HCT116 (cell line): ENCODE measurements around the gene GALNT17. TPM values are rescaled to one million over a fixed set of nuclear protein-coding genes. Genes with fewer than 3 reads are reported as not detected.
"Not testable (repeated sequence)": the region's sequence is repeated elsewhere in the genome, so short reads cannot be mapped to it uniquely, and the experiment has no call there.

Source experiments
- ATAC-seq: fragments of 200-7000 bp; cut with Tn5 transposase; 2 replicates; pipeline ENCODE4 v1.9.1; 2020; ENCODE audit warnings: mild to moderate bottlenecking, moderate library complexity
- BruUV-seq: library from RNA; stranded (reverse); fragments of 400-500 nt; replicated peaks from 2 replicates; lab custom pipeline; 2021; lab: Mats Ljungman, UMichigan
- CTCF ChIA-PET: fragments of 300-600 bp; sonication (Branson Sonifier 250); formaldehyde crosslinking; loops from one replicate; lab custom pipeline; 2021; ENCODE audit warnings: antibody characterized with exemption; lab: Charles Lee
- POLR2A ChIA-PET: fragments of 300-600, 350-600 bp; sonication (Branson Sonifier 250); formaldehyde crosslinking; loops from one replicate; lab custom pipeline; 2021; ENCODE audit warnings: antibody characterized with exemption; lab: Charles Lee
- RAD21 ChIA-PET, 2 experiments: fragments of 300-600 bp; sonication (Branson Sonifier 250); formaldehyde crosslinking; loops; one replicate each; lab custom pipeline; 2023; ENCODE audit warnings: low total read pairs in 2 of 2; ENCODE audit not compliant: uncharacterized antibody in 2 of 2, unreplicated experiment in 2 of 2, low non-redundant PET in 1 of 2; lab: Charles Lee
- DNase-seq: peaks from one replicate; pipeline ENCODE4 v3.0.0-alpha.2; 2010; ENCODE audit warnings: low read depth, low spot score
- H2AFZ ChIP-seq: fragments of 200-600 bp; shearing (Covaris generic), sonication (generic); 2 replicates; pipeline ENCODE4 v1.6.1; 2017; ENCODE audit warnings: low read depth, mixed run types, mixed read lengths, antibody characterized with exemption, low read length; ENCODE audit not compliant: poor library complexity, severe bottlenecking
- H3K27ac ChIP-seq: 2 replicates; pipeline ENCODE4 v1.5.1; 2012; ENCODE audit warnings: low read depth, low read length
- H3K27me3 ChIP-seq: fragments of 200-600 bp; sonication (generic); 2 replicates; pipeline ENCODE4 v1.6.1; 2016; ENCODE audit warnings: mixed run types, low read length, mixed read lengths; ENCODE audit not compliant: insufficient read depth
- H3K36me3 ChIP-seq, 2 experiments: fragments of 200-500 bp in 1 of 2; fragments of 200-600 bp in 1 of 2; sonication (Bioruptor generic) in 1 of 2; sonication (generic) in 1 of 2; 2 replicates each; pipeline versions ENCODE4 v1.5.1 to v1.6.1; 2014 to 2016; ENCODE audit warnings: low read length in 2 of 2, inconsistent platforms in 1 of 2, mixed read lengths in 1 of 2, mixed run types in 1 of 2; ENCODE audit not compliant: insufficient read depth in 2 of 2, control insufficient read depth in 1 of 2
- H3K4me1 ChIP-seq, 2 experiments: fragments of 200-600 bp in 1 of 2; sonication (generic) in 1 of 2; 2 replicates each; pipeline versions ENCODE4 v1.5.1 to v1.6.1; 2012 to 2017; ENCODE audit warnings: low read length in 2 of 2, inconsistent platforms in 1 of 2, mild to moderate bottlenecking in 1 of 2, mixed read lengths in 1 of 2, mixed run types in 1 of 2, moderate library complexity in 1 of 2; ENCODE audit not compliant: insufficient read depth in 2 of 2, control insufficient read depth in 1 of 2
- H3K4me2 ChIP-seq: fragments of 200-600 bp; sonication (generic); 2 replicates; pipeline ENCODE4 v1.6.1; 2017; ENCODE audit warnings: mixed run types, low read length, mixed read lengths
- H3K4me3 ChIP-seq, 2 experiments: fragments of 200-600 bp in 1 of 2; sonication (generic) in 1 of 2; replicated peaks in 1 of 2; 2 replicates each; pipeline ENCODE4 v1.5.1; 2011 to 2016; ENCODE audit warnings: low read length in 2 of 2, control low read depth in 1 of 2, low read depth in 1 of 2, mild to moderate bottlenecking in 1 of 2, mixed read lengths in 1 of 2, mixed run types in 1 of 2
- H3K79me2 ChIP-seq: fragments of 200-600 bp; sonication (generic); 2 replicates; pipeline ENCODE4 v1.6.1; 2017; ENCODE audit warnings: mild to moderate bottlenecking, mixed run types, low read length, moderate library complexity, mixed read lengths; ENCODE audit not compliant: insufficient read depth
- H3K9ac ChIP-seq: fragments of 200-600 bp; sonication (generic); 2 replicates; pipeline ENCODE4 v1.6.1; 2016; ENCODE audit warnings: low read length, mixed read lengths
- H3K9me2 ChIP-seq: fragments of 200-600 bp; sonication (generic), shearing (Covaris generic); 2 replicates; pipeline ENCODE4 v1.6.1; 2017; ENCODE audit warnings: mixed run types, mild to moderate bottlenecking, moderate library complexity; ENCODE audit not compliant: insufficient read depth
- H3K9me3 ChIP-seq, 2 experiments: fragments of 200-500 bp in 1 of 2; fragments of 200-600 bp in 1 of 2; sonication (Bioruptor generic) in 1 of 2; sonication (generic) in 1 of 2; 2 replicates each; pipeline ENCODE4 v1.6.1; 2014 to 2017; ENCODE audit warnings: low read length in 2 of 2, mixed read lengths in 2 of 2, inconsistent platforms in 1 of 2, low read depth in 1 of 2, mild to moderate bottlenecking in 1 of 2, mixed run types in 1 of 2, moderate library complexity in 1 of 2; ENCODE audit not compliant: control insufficient read depth in 1 of 2, insufficient read depth in 1 of 2
- H4K20me1 ChIP-seq: fragments of 200-600 bp; sonication (generic), shearing (Covaris generic); 2 replicates; pipeline ENCODE4 v1.6.1; 2017; ENCODE audit warnings: mixed run types, mild to moderate bottlenecking, moderate library complexity; ENCODE audit not compliant: insufficient read depth
- EGR1 ChIP-seq: IDR thresholded peaks from 2 replicates; pipeline ENCODE4 v1.6.1; 2012; ENCODE audit warnings: low read depth
- EZH2phosphoT487 ChIP-seq: fragments of 200-600 bp; IDR thresholded peaks from 2 replicates; pipeline ENCODE4 v1.6.1; 2018; ENCODE audit warnings: antibody characterized with exemption, borderline replicate concordance
- FOSL1 ChIP-seq: IDR thresholded peaks from 2 replicates; pipeline ENCODE4 v1.6.1; 2012; ENCODE audit warnings: low read depth
- RAD21 ChIP-seq: IDR thresholded peaks from 2 replicates; pipeline ENCODE4 v1.6.1; 2012; ENCODE audit warnings: low read depth, mild to moderate bottlenecking
- ZNF274 ChIP-seq: fragments of 200-500 bp; sonication (Bioruptor generic); IDR thresholded peaks from 2 replicates; pipeline ENCODE4 v1.6.1; 2014; ENCODE audit warnings: mild to moderate bottlenecking, low read depth, low read length, inconsistent platforms
- intact Hi-C: fragments of 100-400 bp; cut with micrococcal nuclease; formaldehyde crosslinking; loops from 2 replicates; pipeline ENCODE4 v1.10.0; 2022
- total RNA-seq: library from RNA; stranded (reverse); gene quantifications from one replicate; pipeline ENCODE4 v1.2.1, GENCODE V29; 2021; ENCODE audit not compliant: unreplicated experiment
- TF ChIP-seq, protein P1 (sequence below): IDR thresholded peaks from 2 replicates; pipeline ENCODE4 v1.6.1; 2012; ENCODE audit warnings: low read depth

GALNT17 gene
- total RNA-seq, 1 experiment from 2014 or later, result not detected

DNA sequence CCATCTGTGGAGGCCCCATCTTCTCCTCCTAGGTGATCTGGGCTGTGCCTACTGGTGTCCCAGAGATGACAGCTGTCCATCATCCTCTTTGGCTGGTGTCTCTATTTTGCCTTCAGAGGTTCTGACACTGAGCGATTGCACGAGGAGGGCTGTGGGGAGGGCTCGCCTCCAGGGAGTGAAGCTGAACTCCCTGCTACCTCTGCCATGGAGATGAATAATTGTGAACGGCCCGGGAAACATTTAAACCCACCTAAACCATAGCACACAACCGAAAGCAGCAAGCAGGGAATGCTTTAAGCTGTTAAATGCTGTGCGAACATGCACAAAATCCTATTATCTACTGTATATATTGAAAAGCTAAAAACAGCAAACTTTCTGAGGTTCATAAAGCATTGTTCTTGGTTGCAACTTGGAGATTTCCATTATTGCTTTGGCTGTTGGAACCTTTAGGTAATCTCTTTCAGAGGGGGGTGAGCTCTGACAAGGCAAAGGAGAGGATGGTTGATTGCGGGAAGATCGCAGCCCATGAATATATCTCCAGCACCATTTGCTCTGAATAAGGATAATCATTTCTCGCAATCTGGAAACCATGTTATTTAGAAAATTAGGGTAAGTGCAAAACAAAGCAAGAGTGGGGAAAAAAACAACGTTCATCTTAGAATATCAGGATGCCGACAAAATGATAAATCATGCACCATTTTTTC lies 507.6 kb downstream of the GALNT17 start (continued):
- TF ChIP-seq, protein P1, sequence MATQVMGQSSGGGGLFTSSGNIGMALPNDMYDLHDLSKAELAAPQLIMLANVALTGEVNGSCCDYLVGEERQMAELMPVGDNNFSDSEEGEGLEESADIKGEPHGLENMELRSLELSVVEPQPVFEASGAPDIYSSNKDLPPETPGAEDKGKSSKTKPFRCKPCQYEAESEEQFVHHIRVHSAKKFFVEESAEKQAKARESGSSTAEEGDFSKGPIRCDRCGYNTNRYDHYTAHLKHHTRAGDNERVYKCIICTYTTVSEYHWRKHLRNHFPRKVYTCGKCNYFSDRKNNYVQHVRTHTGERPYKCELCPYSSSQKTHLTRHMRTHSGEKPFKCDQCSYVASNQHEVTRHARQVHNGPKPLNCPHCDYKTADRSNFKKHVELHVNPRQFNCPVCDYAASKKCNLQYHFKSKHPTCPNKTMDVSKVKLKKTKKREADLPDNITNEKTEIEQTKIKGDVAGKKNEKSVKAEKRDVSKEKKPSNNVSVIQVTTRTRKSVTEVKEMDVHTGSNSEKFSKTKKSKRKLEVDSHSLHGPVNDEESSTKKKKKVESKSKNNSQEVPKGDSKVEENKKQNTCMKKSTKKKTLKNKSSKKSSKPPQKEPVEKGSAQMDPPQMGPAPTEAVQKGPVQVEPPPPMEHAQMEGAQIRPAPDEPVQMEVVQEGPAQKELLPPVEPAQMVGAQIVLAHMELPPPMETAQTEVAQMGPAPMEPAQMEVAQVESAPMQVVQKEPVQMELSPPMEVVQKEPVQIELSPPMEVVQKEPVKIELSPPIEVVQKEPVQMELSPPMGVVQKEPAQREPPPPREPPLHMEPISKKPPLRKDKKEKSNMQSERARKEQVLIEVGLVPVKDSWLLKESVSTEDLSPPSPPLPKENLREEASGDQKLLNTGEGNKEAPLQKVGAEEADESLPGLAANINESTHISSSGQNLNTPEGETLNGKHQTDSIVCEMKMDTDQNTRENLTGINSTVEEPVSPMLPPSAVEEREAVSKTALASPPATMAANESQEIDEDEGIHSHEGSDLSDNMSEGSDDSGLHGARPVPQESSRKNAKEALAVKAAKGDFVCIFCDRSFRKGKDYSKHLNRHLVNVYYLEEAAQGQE, result no peak
- TF ChIP-seq EGR1 (no peak), RAD21 (no peak), ZNF274 (no peak), FOSL1 (no peak), EZH2phosphoT487 (no peak)
- TF ChIP-seq, all 23 proteins: peak for 0

DNA sequence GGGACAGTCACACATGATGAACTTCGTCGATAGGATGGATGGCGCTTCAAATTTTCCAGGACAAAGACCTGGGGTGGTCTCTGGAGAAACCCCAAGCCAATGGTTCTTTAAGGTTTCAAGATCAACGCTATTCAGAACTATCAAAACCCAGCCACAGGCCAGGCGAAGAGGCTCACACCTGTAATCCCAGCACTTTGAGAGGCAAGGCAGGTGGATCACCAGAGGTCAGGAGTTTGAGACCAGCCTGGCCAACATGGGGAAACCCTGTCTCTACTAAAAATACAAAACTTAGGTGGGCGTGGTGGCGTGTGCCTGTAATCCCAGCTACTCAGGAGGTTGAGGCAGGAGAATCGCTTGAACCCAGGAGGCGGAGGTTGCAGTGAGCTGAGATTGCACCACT lies 511.1 kb downstream of the GALNT17 start:
- H3K9ac ChIP-seq, ATAC-seq, intact Hi-C loops, H3K27me3 ChIP-seq, H4K20me1 ChIP-seq, H3K4me1 ChIP-seq, BruUV-seq, H3K36me3 ChIP-seq, DNase-seq, H2AFZ ChIP-seq, H3K27ac ChIP-seq, H3K4me2 ChIP-seq, RAD21 ChIA-PET, H3K79me2 ChIP-seq, H3K9me2 ChIP-seq, H3K4me3 ChIP-seq, POLR2A ChIA-PET, CTCF ChIA-PET: not testable (repeated sequence)
- H3K9me3 ChIP-seq, result peaks cover 6 to 20% of the 10 kb centered on the region in 2 experiments; a peak in 2 of 4 replicates
